KMS-11 (cell line): Measurements from ENCODE around the gene PRXL2B.

Experiments
- H2AFZ ChIP-seq: fragments of 200-600 bp; sonication (generic); 2 replicates; pipeline ENCODE4 v1.6.1; 2016; ENCODE audit warnings: antibody characterized with exemption, mixed run types, low read depth
- H3K27ac ChIP-seq: fragments of 200-600 bp; sonication (generic); 2 replicates; pipeline ENCODE4 v1.6.1; 2016; ENCODE audit warnings: mild to moderate bottlenecking, mixed run types
- H3K27me3 ChIP-seq: fragments of 200-600 bp; sonication (generic); 2 replicates; pipeline ENCODE4 v1.6.1; 2017; ENCODE audit warnings: mild to moderate bottlenecking, low read depth, mixed run types, moderate library complexity; ENCODE audit not compliant: insufficient read depth
- H3K36me3 ChIP-seq: fragments of 200-600 bp; sonication (generic); 2 replicates; pipeline ENCODE4 v1.6.1; 2017; ENCODE audit warnings: mild to moderate bottlenecking, mixed run types; ENCODE audit not compliant: insufficient read depth
- H3K4me1 ChIP-seq: fragments of 200-600 bp; sonication (generic); 2 replicates; pipeline ENCODE4 v1.6.1; 2016; ENCODE audit warnings: mild to moderate bottlenecking, low read depth, mixed run types; ENCODE audit not compliant: poor library complexity, severe bottlenecking
- H3K4me2 ChIP-seq: fragments of 200-600 bp; sonication (generic); 2 replicates; pipeline ENCODE4 v1.7.0; 2016; ENCODE audit warnings: mild to moderate bottlenecking, mixed run types
- H3K4me3 ChIP-seq: fragments of 200-600 bp; sonication (generic); IDR thresholded peaks from 2 replicates; pipeline ENCODE4 v1.6.1; 2017; ENCODE audit warnings: low read depth, low read length, mixed read lengths; ENCODE audit not compliant: insufficient read depth
- H3K79me2 ChIP-seq: fragments of 200-600 bp; sonication (generic); 2 replicates; pipeline ENCODE4 v1.6.1; 2016; ENCODE audit warnings: low read depth, mixed run types; ENCODE audit not compliant: insufficient read depth
- H3K9ac ChIP-seq: fragments of 200-600 bp; sonication (generic); 2 replicates; pipeline ENCODE4 v1.6.1; 2016; ENCODE audit warnings: mild to moderate bottlenecking, mixed run types
- H4K20me1 ChIP-seq: fragments of 200-600 bp; sonication (generic); 2 replicates; pipeline ENCODE4 v1.6.1; 2016; ENCODE audit warnings: mild to moderate bottlenecking, mixed run types; ENCODE audit not compliant: insufficient read depth
- CTCF ChIP-seq: fragments of 200-600 bp; sonication (generic); conservative IDR thresholded peaks from 2 replicates; pipeline ENCODE4 v1.6.1; 2017; ENCODE audit warnings: low read depth, mild to moderate bottlenecking, antibody characterized with exemption, low read length, moderate library complexity, mixed read lengths

The PRXL2B gene

GRCh38 chr1:2585318-2586092, 1.1 kb upstream of the PRXL2B start:
- no peak for TF ChIP-seq CTCF
- Histone ChIP-seq H3K79me2 (no peaks in the 10 kb centered on the region), H3K4me1 (peaks cover 9% of the 10 kb centered on the region), H3K36me3 (no peaks in the 10 kb centered on the region), H3K4me3 (peak overlapping the region; percentile 86), H3K9ac (peak overlapping the region; percentile 72), H3K27ac (peak overlapping the region; percentile 54), H2AFZ (peak overlapping the region; percentile 76), H4K20me1 (no peaks in the 10 kb centered on the region), H3K27me3 (peaks cover 46% of the 10 kb centered on the region), H3K4me2 (peak overlapping the region; percentile 99)

- no peak overlapping the region for H3K27ac ChIP-seq
- H2AFZ ChIP-seq = peak overlapping the region; percentile 76
Observed at GRCh38 chr1:2587071-2587859, 688 bp downstream of the PRXL2B start.

GRCh38 chr1:2587860-2588571, 1.4 kb downstream of the PRXL2B start:
- Histone ChIP-seq H3K4me2 (no peak overlapping the region), H3K27ac (no peak overlapping the region), H3K4me3 (no peak overlapping the region), H3K27me3 (peaks cover 28% of the 10 kb centered on the region), H4K20me1 (no peaks in the 10 kb centered on the region), H3K36me3 (no peaks in the 10 kb centered on the region), H3K79me2 (no peaks in the 10 kb centered on the region), H3K4me1 (peaks cover 9% of the 10 kb centered on the region), H2AFZ (no peak overlapping the region), H3K9ac (no peak overlapping the region)
- no peak for TF ChIP-seq CTCF

More at GRCh38 chr1:2587071-2587859, 688 bp downstream of the PRXL2B start:
- no peak overlapping the region for H3K9ac ChIP-seq
- H3K4me1 ChIP-seq = peaks cover 9% of the 10 kb centered on the region
- H3K4me3 ChIP-seq = no peak overlapping the region
- TF ChIP-seq CTCF = no peak
- no peaks in the 10 kb centered on the region for H3K36me3 ChIP-seq
- no peaks in the 10 kb centered on the region for H4K20me1 ChIP-seq
- peak overlapping the region; percentile 36; the same call in 1 of the 2 replicates for H3K4me2 ChIP-seq
- no peaks in the 10 kb centered on the region for H3K79me2 ChIP-seq
- H3K27me3 ChIP-seq = peaks cover 30% of the 10 kb centered on the region

GRCh38 chr1:2588661-2589430, 2.3 kb downstream of the PRXL2B start:
- H2AFZ ChIP-seq = no peak overlapping the region
- H3K4me3 ChIP-seq = no peak overlapping the region
- H3K27me3 ChIP-seq = peaks cover 34% of the 10 kb centered on the region
- no peaks in the 10 kb centered on the region for H4K20me1 ChIP-seq
- H3K4me1 ChIP-seq = peaks cover 9% of the 10 kb centered on the region
- no peak overlapping the region for H3K4me2 ChIP-seq
- H3K36me3 ChIP-seq = no peaks in the 10 kb centered on the region
- no peaks in the 10 kb centered on the region for H3K79me2 ChIP-seq
- H3K27ac ChIP-seq = no peak overlapping the region
- no peak for TF ChIP-seq CTCF
- H3K9ac ChIP-seq = no peak overlapping the region
